Liver (tissue), 9 donors: ENCODE results near the gene OR4E2. TPM values are rescaled to one million over a fixed set of nuclear protein-coding genes. Genes with fewer than 3 reads are reported as not detected.

Experiments
- DNase-seq: peaks from one replicate; pipeline ENCODE4 v3.0.0-alpha.2; 2017; ENCODE audit warnings: low spot score
- H3K27ac ChIP-seq, 2 donors: one replicate each; pipeline ENCODE4 v1.7.0; 2013; ENCODE audit warnings: inconsistent platforms in 2 of 2, low read length in 2 of 2, control low read depth in 1 of 2, low read depth in 1 of 2, mild to moderate bottlenecking in 1 of 2
- H3K27me3 ChIP-seq, 4 donors: one replicate each; pipeline versions ENCODE4 v1.6.1 to v1.7.0; 2013; ENCODE audit warnings: low read length in 3 of 4, inconsistent platforms in 1 of 4, mild to moderate bottlenecking in 1 of 4, moderate library complexity in 1 of 4; ENCODE audit not compliant: control insufficient read depth in 4 of 4, insufficient read depth in 4 of 4
- H3K36me3 ChIP-seq, 4 donors: one replicate each; pipeline versions ENCODE4 v1.6.1 to v1.7.0; 2013; ENCODE audit warnings: low read length in 3 of 4, mild to moderate bottlenecking in 3 of 4, low read depth in 1 of 4, moderate library complexity in 1 of 4; ENCODE audit not compliant: control insufficient read depth in 4 of 4, insufficient read depth in 3 of 4
- H3K4me1 ChIP-seq, 4 donors: one replicate each; pipeline versions ENCODE4 v1.6.1 to v1.7.0; 2013; ENCODE audit warnings: low read length in 3 of 4, mild to moderate bottlenecking in 3 of 4, moderate library complexity in 1 of 4; ENCODE audit not compliant: control insufficient read depth in 4 of 4, insufficient read depth in 4 of 4
- H3K4me3 ChIP-seq, 3 donors: one replicate each; pipeline versions ENCODE4 v1.6.1 to v1.7.0; 2013; ENCODE audit warnings: low read length in 3 of 3, control low read depth in 1 of 3, low read depth in 1 of 3, mild to moderate bottlenecking in 1 of 3
- H3K9ac ChIP-seq, 2 donors: one replicate each; pipeline ENCODE4 v1.7.0; 2013; ENCODE audit warnings: low read length in 2 of 2, mild to moderate bottlenecking in 2 of 2, moderate library complexity in 2 of 2, control low read depth in 1 of 2, low read depth in 1 of 2
- H3K9me3 ChIP-seq, 4 donors: one replicate each; pipeline versions ENCODE4 v1.6.1 to v1.7.0; 2013; ENCODE audit warnings: low read length in 3 of 4; ENCODE audit not compliant: control insufficient read depth in 4 of 4
- ATF3 ChIP-seq: IDR thresholded peaks from 2 replicates; pipeline ENCODE4 v1.6.1; 2016; ENCODE audit warnings: antibody characterized with exemption
- CTCF ChIP-seq: fragments of 150-350 bp; IDR thresholded peaks from 2 replicates; pipeline ENCODE4 v1.5.1; 2017; ENCODE audit warnings: improper control_type of control experiment, low read depth, low read length; ENCODE audit not compliant: missing input control
- FOXA1 ChIP-seq: IDR thresholded peaks from 2 replicates; pipeline ENCODE4 v1.6.1; 2016; ENCODE audit warnings: antibody characterized with exemption
- FOXA2 ChIP-seq: IDR thresholded peaks from 2 replicates; pipeline ENCODE4 v1.6.1; 2016; ENCODE audit warnings: antibody characterized with exemption
- GABPA ChIP-seq, 2 donors: IDR thresholded peaks in 1 of 2; conservative IDR thresholded peaks in 1 of 2; 2 replicates each; pipeline ENCODE4 v1.6.1; 2016; ENCODE audit warnings: antibody characterized with exemption in 2 of 2, mild to moderate bottlenecking in 1 of 2, moderate library complexity in 1 of 2
- HNF4A ChIP-seq, 2 donors: conservative IDR thresholded peaks; 2 replicates each; pipeline ENCODE4 v1.6.1; 2016; ENCODE audit warnings: antibody characterized with exemption in 2 of 2, mild to moderate bottlenecking in 2 of 2
- JUND ChIP-seq, 2 donors: IDR thresholded peaks; 2 replicates each; pipeline ENCODE4 v1.6.1; 2016; ENCODE audit warnings: antibody characterized with exemption in 2 of 2
- MAX ChIP-seq: IDR thresholded peaks from 2 replicates; pipeline ENCODE4 v1.6.1; 2016; ENCODE audit warnings: antibody characterized with exemption
- RAD21 ChIP-seq, 2 donors: IDR thresholded peaks; 2 replicates each; pipeline ENCODE4 v1.6.1; 2016; ENCODE audit warnings: antibody characterized with exemption in 2 of 2, mild to moderate bottlenecking in 2 of 2
- REST ChIP-seq: IDR thresholded peaks from 2 replicates; pipeline ENCODE4 v1.6.1; 2016; ENCODE audit warnings: antibody characterized with exemption, mild to moderate bottlenecking
- RXRA ChIP-seq, 2 donors: IDR thresholded peaks; 2 replicates each; pipeline ENCODE4 v1.6.1; 2017 to 2018; ENCODE audit warnings: antibody characterized with exemption in 2 of 2, mild to moderate bottlenecking in 1 of 2
- SP1 ChIP-seq: IDR thresholded peaks from 2 replicates; pipeline ENCODE4 v1.6.1; 2018; ENCODE audit warnings: antibody characterized with exemption, mild to moderate bottlenecking
- ZBTB33 ChIP-seq: IDR thresholded peaks from 2 replicates; pipeline ENCODE4 v1.6.1; 2016; ENCODE audit warnings: antibody characterized with exemption
- WGBS: extraction: QIAGEN DNeasy Blood & Tissue Kit; methylation state at CpG from one replicate; pipeline ENCODE4 v1.1.7; 2013; 5-methylcytosine and 5-hydroxymethylcytosine counted together
- polyA plus RNA-seq, 2 donors: library from polyadenylated mRNA; stranded (reverse) in 1 of 2; unstranded in 1 of 2; fragments of 200-250 nt in 1 of 2; fragments of >200 nt in 1 of 2; fragmentation: Nextera tagmentation in 1 of 2; extraction: Ambion mirVana in 1 of 2; gene quantifications; one replicate each; pipeline versions ENCODE4 v1.2.1 to v1.2.3, GENCODE V29; 2013 to 2015
- total RNA-seq, 2 donors: library from RNA; depleted of rRNA; stranded (reverse); fragments of >200 nt; gene quantifications; one replicate each; pipeline ENCODE4 v1.2.3, GENCODE V29; 2014
- donor health status: healthy.
- donor health status: healthy.
- donor health status: healthy.
- donor health status: healthy.
- donor health status: healthy.

OR4E2 gene
- total and polyA plus RNA-seq, 4 donors: not detected

GRCh38 chr14:21634840-21635239 is 18.8 kb upstream of the OR4E2 start, which contains the start of gene OR10G2:
Gene OR10G2 (minus strand): TSS chr14:21634940. CDS start chr14:21634842, 98 bp downstream.
- 66% methylated on average over 4 of the region's 4 CpGs for WGBS
- H3K4me1 ChIP-seq: no peaks in the 10 kb centered on the region
- H3K27me3 ChIP-seq: no peaks in the 10 kb centered on the region
- no peaks in the 10 kb centered on the region for H3K36me3 ChIP-seq
- H3K4me3 ChIP-seq: no peak within 1 kb of the TSS
- no peak for TF ChIP-seq ZBTB33
- no peak for TF ChIP-seq SP1
- no peak for TF ChIP-seq MAX
- no peak for TF ChIP-seq RXRA (IDR thresholded peaks at IDR 0.05)
- no peak for TF ChIP-seq REST
- no peak within 1 kb of the TSS for H3K27ac ChIP-seq
- no peak for DNase-seq
- H3K9me3 ChIP-seq: peaks cover 0 to 6% (median under 1%) of the 10 kb centered on the region in 4 donors
- H3K9ac ChIP-seq: no peak within 1 kb of the TSS

GRCh38 chr14:21642683-21643082 is 11.0 kb upstream of the OR4E2 start:
- TF ChIP-seq CTCF: no peak
- TF ChIP-seq ATF3: no peak
- TF ChIP-seq GABPA (IDR thresholded peaks at IDR 0.05 in 1 of 2, conservative IDR thresholded peaks at IDR 0.05 in 1 of 2): no peak
- TF ChIP-seq JUND (IDR thresholded peaks at IDR 0.05): no peak
- no peak overlapping the region for H3K4me3 ChIP-seq
- 59% methylated on average over 3 of the region's 3 CpGs for WGBS

GRCh38 chr14:21643407-21643806 is 10.2 kb upstream of the OR4E2 start:
- Histone ChIP-seq H3K27ac (no peak overlapping the region), H3K9ac (no peak overlapping the region), H3K4me1 (no peaks in the 10 kb centered on the region), H3K36me3 (no peaks in the 10 kb centered on the region), H3K27me3 (no peaks in the 10 kb centered on the region), H3K9me3 (no peaks in the 10 kb centered on the region), H3K4me3 (no peak overlapping the region)
- WGBS: 60% methylated on average over 5 of the region's 5 CpGs
- DNase-seq: no peak
- TF ChIP-seq FOXA2 (no peak), HNF4A (conservative IDR thresholded peaks at IDR 0.05) (no peak), FOXA1 (no peak), CTCF (no peak), RAD21 (IDR thresholded peaks at IDR 0.05) (no peak), GABPA (IDR thresholded peaks at IDR 0.05 in 1 of 2, conservative IDR thresholded peaks at IDR 0.05 in 1 of 2) (no peak), REST (no peak), SP1 (no peak)

More at GRCh38 chr14:21642683-21643082, 11.0 kb upstream of the OR4E2 start:
- H3K9me3 ChIP-seq: no peaks in the 10 kb centered on the region
- DNase-seq: no peak
- H3K27me3 ChIP-seq: no peaks in the 10 kb centered on the region
- no peak overlapping the region for H3K27ac ChIP-seq
- no peaks in the 10 kb centered on the region for H3K36me3 ChIP-seq
- H3K9ac ChIP-seq: no peak overlapping the region
- no peaks in the 10 kb centered on the region for H3K4me1 ChIP-seq
